Brain microvascular endothelial cell (primary cell): Measurements from ENCODE around the gene KDELR3.

Experiments
- DNase-seq: peaks from one replicate; pipeline ENCODE4 v3.0.0-alpha.2; 2020
- H3K27ac ChIP-seq: fragments of 250-450 bp; sonication (Bioruptor Pico); 2 replicates; pipeline ENCODE4 v1.5.1; 2020; ENCODE audit warnings: mild to moderate bottlenecking, moderate library complexity
- H3K27me3 ChIP-seq: fragments of 250-450 bp; sonication (Bioruptor Pico); replicated peaks from 2 replicates; pipeline ENCODE4 v1.5.1; 2020; ENCODE audit warnings: mild to moderate bottlenecking
- H3K36me3 ChIP-seq: fragments of 250-450 bp; sonication (Bioruptor Pico); replicated peaks from 2 replicates; pipeline ENCODE4 v1.5.1; 2020; ENCODE audit warnings: mild to moderate bottlenecking
- H3K4me3 ChIP-seq: 2 replicates; pipeline ENCODE4 v1.5.1; 2011; ENCODE audit warnings: low read depth, mild to moderate bottlenecking, control low read depth, low read length, moderate library complexity
- CTCF ChIP-seq: IDR thresholded peaks from 2 replicates; pipeline ENCODE4 v1.5.1; 2011; ENCODE audit warnings: low read depth, mild to moderate bottlenecking, moderate library complexity, low read length, control low read depth, inconsistent platforms; ENCODE audit errors: missing control alignments
- in situ Hi-C: cut with HindIII; loops from 2 replicates; pipeline ENCODE4 v1.10.0; 2017; ENCODE audit warnings: low sequenced_read_pairs, low pct_ligation_motif_present

Gene KDELR3

GRCh38 chr22:38433871-38434270 is 34.0 kb upstream of the KDELR3 start:
- no peaks in the 10 kb centered on the region for H3K36me3 ChIP-seq
- no peak for TF ChIP-seq CTCF
- no peak overlapping the region for H3K4me3 ChIP-seq
- in situ Hi-C loops: no loop called here
- H3K27me3 ChIP-seq: no peaks in the 10 kb centered on the region
- no peak overlapping the region for H3K27ac ChIP-seq
- no peak for DNase-seq

GRCh38 chr22:38435010-38435409 is 32.9 kb upstream of the KDELR3 start:
- in situ Hi-C loops: no loop called here
- no peak for DNase-seq
- H3K36me3 ChIP-seq: no peaks in the 10 kb centered on the region
- no peak overlapping the region for H3K27ac ChIP-seq
- H3K27me3 ChIP-seq: no peaks in the 10 kb centered on the region
- H3K4me3 ChIP-seq: no peak overlapping the region
- no peak for TF ChIP-seq CTCF

- in situ Hi-C loops: no loop called here
Measured at GRCh38 chr22:38435965-38436364, 31.9 kb upstream of the KDELR3 start.

GRCh38 chr22:38436629-38437395 is 31.1 kb upstream of the KDELR3 start:
- no peak for TF ChIP-seq CTCF
- Histone ChIP-seq H3K27ac (no peak overlapping the region), H3K27me3 (peaks cover 5% of the 10 kb centered on the region), H3K36me3 (no peaks in the 10 kb centered on the region), H3K4me3 (no peak overlapping the region)
- no peak for DNase-seq
- in situ Hi-C loops: no loop called here

More at GRCh38 chr22:38435965-38436364, 31.9 kb upstream of the KDELR3 start:
- no peak overlapping the region for H3K27ac ChIP-seq
- peaks cover 4% of the 10 kb centered on the region for H3K27me3 ChIP-seq
- no peak for TF ChIP-seq CTCF
- no peak overlapping the region for H3K4me3 ChIP-seq
- no peaks in the 10 kb centered on the region for H3K36me3 ChIP-seq
- no peak for DNase-seq

GRCh38 chr22:38437416-38437815 is 30.5 kb upstream of the KDELR3 start:
- H3K27me3 ChIP-seq: peaks cover 5% of the 10 kb centered on the region
- no peak for DNase-seq
- no peak for TF ChIP-seq CTCF
- no peaks in the 10 kb centered on the region for H3K36me3 ChIP-seq
- in situ Hi-C loops: no loop called here
- H3K4me3 ChIP-seq: no peak overlapping the region
- H3K27ac ChIP-seq: no peak overlapping the region
